Superior temporal gyrus (tissue), 1 donor: Measurements from ENCODE around the gene KRT76.

Experiments used
- DNase-seq: peaks from one replicate; pipeline ENCODE4 v3.0.0-alpha.2; 2016; ENCODE audit errors: extremely low spot score

Gene KRT76

GRCh38 chr12:52730793-52731192, 46.4 kb downstream of the KRT76 start:
- no peak for DNase-seq

DNA sequence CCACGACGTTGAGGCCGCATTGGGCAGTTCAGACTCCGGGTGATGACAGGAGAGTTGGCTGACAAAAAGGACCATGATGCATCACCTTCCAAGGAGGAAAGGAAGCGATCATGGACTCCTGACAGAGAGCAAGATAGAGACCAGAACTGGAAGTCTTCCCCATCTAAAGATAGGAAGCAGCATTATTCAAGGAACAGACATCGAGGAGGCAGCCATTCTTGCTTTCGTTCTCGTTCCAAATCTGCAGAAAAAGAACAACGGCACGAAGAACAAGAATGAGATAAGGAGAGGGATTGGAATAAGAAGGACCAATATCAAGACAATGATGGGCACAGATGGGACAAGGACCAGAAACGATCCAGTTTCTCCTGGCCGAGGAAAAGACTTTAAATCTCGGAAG, 46.8 kb downstream of the KRT76 start:
- no peak for DNase-seq

DNA sequence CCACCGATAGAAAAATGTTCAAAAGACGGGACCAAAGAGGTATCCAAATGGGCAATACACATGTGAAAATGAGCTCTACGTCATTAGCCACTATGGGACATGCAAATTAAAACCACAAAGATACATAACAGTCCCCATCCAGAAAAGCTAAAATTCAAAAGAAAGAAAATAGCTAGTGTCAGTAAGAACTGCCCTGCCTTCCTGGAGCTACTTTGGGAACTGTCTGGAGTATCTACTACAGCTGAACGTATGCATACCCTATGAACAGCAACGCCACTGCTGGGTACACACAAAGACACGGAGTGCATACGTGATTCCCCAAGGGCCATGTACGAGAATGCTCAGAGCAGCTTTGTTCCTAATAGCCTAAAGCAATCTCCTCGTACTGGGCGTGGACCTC, 48.0 kb downstream of the KRT76 start:
- no peak for DNase-seq

DNA sequence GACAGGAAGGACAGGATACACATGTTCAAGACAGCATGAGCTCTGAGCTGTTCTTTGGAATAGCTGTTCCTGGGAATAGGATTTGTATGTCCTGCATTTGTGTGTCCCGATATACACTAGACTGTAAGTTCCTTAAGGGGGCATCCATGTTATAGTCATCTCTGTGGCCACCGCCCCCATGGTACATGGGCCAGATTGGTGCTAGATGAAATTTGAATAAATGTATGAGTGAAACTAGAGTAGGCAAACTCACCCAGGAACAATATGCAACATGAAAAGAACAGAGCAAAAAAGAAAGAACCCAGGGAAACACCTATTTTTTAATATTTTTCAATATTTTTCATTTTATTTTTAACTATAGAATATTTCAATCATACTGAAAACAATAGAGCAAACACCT, 48.8 kb downstream of the KRT76 start:
- no peak for DNase-seq

- DNase-seq: no peak
Measured at GRCh38 chr12:52727037-52727436, 50.1 kb downstream of the KRT76 start.

GRCh38 chr12:52726451-52726850, 50.7 kb downstream of the KRT76 start:
- no peak for DNase-seq

- DNase-seq: no peak
Measured at GRCh38 chr12:52724384-52724783, 52.8 kb downstream of the KRT76 start.

DNA sequence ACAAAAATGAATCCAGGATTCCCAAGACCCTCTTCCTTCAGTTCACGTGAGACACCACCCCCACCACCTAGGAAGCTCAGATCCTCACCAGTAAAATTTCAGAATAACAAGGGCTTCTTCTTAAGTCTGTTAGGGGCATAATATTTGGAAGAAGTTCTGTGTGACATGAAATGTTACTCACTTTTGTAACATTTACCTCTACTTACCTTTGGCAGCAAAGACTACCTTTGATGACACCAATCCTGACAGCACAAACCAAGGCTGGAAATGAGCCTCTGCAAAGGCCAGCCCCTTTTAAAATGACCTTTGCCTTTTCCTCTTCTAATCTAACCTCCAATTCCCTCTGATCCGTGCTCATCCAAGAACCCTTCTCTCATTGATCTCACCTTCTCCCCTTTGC, 54.5 kb downstream of the KRT76 start:
- no peak for DNase-seq

- no peak for DNase-seq
Measured at GRCh38 chr12:52721838-52722470, 55.2 kb downstream of the KRT76 start.

DNA sequence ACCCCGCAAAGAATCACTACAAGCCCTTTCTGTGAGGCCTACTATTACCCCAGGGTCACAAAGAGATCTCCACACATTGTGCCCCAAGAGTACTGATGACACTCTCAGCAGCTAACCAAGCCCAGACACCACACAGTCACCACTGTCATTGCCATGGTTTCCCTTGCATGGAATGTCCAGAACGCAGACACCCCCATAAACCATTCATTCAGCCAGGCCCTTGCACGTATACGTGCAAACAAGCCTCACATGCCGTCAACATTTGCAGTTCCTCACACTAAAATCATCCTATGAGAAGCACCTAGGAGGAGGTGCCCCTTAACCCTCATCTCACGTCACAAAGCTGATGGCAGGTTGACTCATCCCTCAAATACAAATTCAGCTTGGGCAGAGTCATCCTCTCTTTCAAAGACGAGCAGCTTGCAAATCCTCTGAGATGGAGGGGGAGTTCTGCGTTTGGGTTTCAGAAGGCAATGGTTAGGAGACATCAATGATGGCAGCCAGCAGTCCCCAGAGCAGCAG, 56.7 kb downstream of the KRT76 start:
- no peak for DNase-seq
